Activated T-helper 2 cell treated with anti-CD3 and anti-CD28 coated beads, Interferon-gamma antibody, Interleukin-2, Interleukin-4, amounts not matched to agents 10 μg/mL and 5 μg/mL and 100 μg/mL, durations not matched to agents 14 hours and 24 hours and 36 hours (primary cell): ENCODE data around the gene SYT17. TPM values are rescaled to one million over a fixed set of nuclear protein-coding genes. Genes with fewer than 3 reads are reported as not detected.

Experiments
- DNase-seq: peaks from one replicate; pipeline ENCODE4 v3.0.0; 2021; ENCODE audit warnings: low spot score
- H3K27ac Mint-ChIP-seq: one replicate; pipeline ENCODE4 v1.8.0; 2021; ENCODE audit warnings: mixed read lengths
- H3K27me3 Mint-ChIP-seq: one replicate; pipeline ENCODE4 v1.8.0; 2021; ENCODE audit warnings: low read depth, mixed read lengths
- H3K36me3 Mint-ChIP-seq: one replicate; pipeline ENCODE4 v1.8.0; 2021; ENCODE audit warnings: low read depth, mixed read lengths
- H3K4me1 Mint-ChIP-seq: one replicate; pipeline ENCODE4 v1.8.0; 2021; ENCODE audit warnings: low read depth, mixed read lengths
- H3K4me3 Mint-ChIP-seq: one replicate; pipeline ENCODE4 v1.8.0; 2021; ENCODE audit warnings: low read depth, mild to moderate bottlenecking, moderate library complexity, mixed read lengths
- H3K9me3 Mint-ChIP-seq: one replicate; pipeline ENCODE4 v1.8.0; 2021; ENCODE audit warnings: mixed read lengths
- intact Hi-C: fragments of 100-400 bp; cut with micrococcal nuclease; formaldehyde crosslinking; loops from one replicate; pipeline ENCODE4 v1.15.1; 2023
- total RNA-seq: library from RNA; stranded (reverse); gene quantifications from 2 replicates; pipeline ENCODE4 v1.2.3, GENCODE V29; 2022

The SYT17 gene
- total RNA-seq, 1 donor from 2014 or later, result 0.57 TPM

GRCh38 chr16:19145010-19145409, 23.0 kb upstream of the SYT17 start:
- no peaks in the 10 kb centered on the region for H3K4me1 Mint-ChIP-seq
- no peak overlapping the region for H3K27ac Mint-ChIP-seq
- H3K27me3 Mint-ChIP-seq, result peaks cover 31% of the 10 kb centered on the region
- no peaks in the 10 kb centered on the region for H3K36me3 Mint-ChIP-seq
- peaks cover 8% of the 10 kb centered on the region for H3K9me3 Mint-ChIP-seq
- no peak overlapping the region for H3K4me3 Mint-ChIP-seq
- intact Hi-C loops, result no loop called here
- DNase-seq, result no peak

DNA sequence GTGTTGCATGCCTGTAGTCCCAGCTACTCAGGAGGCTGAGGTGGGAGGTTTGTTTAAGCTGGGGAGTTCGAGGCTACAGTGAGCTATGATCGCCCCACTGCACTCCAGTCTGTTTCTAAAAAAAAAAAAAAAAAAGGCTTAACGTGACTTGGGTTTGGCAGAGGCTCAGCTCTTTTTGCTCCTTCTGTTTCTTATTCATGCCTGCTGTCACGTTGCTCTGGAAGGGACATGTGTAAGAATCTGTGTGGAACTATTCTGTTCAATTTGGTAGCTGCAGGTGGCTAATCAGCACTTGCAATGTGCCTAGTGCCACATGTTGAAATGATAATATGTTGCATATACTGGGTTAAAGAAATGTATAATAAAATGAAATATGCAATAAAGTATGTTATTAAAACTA, 20.9 kb upstream of the SYT17 start:
- DNase-seq, result no peak
- Mint-ChIP-seq H3K9me3 (peaks cover 8% of the 10 kb centered on the region), H3K4me3 (no peak overlapping the region), H3K36me3 (no peaks in the 10 kb centered on the region), H3K27ac (no peak overlapping the region), H3K27me3 (peaks cover 25% of the 10 kb centered on the region), H3K4me1 (no peaks in the 10 kb centered on the region)
- intact Hi-C loops, result no loop called here

- H3K4me3 Mint-ChIP-seq, result no peak overlapping the region
- H3K9me3 Mint-ChIP-seq, result peaks cover 8% of the 10 kb centered on the region
- intact Hi-C loops, result no loop called here
- H3K27ac Mint-ChIP-seq, result no peak overlapping the region
- DNase-seq, result no peak
- no peaks in the 10 kb centered on the region for H3K4me1 Mint-ChIP-seq
- H3K27me3 Mint-ChIP-seq, result peaks cover 25% of the 10 kb centered on the region
- no peaks in the 10 kb centered on the region for H3K36me3 Mint-ChIP-seq
Observed at GRCh38 chr16:19147627-19148026, 20.4 kb upstream of the SYT17 start.

- DNase-seq, result no peak
- H3K27me3 Mint-ChIP-seq, result peaks cover 25% of the 10 kb centered on the region
- peaks cover 8% of the 10 kb centered on the region for H3K9me3 Mint-ChIP-seq
- H3K36me3 Mint-ChIP-seq, result no peaks in the 10 kb centered on the region
- H3K4me1 Mint-ChIP-seq, result no peaks in the 10 kb centered on the region
- no peak overlapping the region for H3K27ac Mint-ChIP-seq
- H3K4me3 Mint-ChIP-seq, result no peak overlapping the region
- intact Hi-C loops, result no loop called here
Observed at GRCh38 chr16:19148189-19148588, 19.9 kb upstream of the SYT17 start.

- Mint-ChIP-seq H3K4me1 (no peaks in the 10 kb centered on the region), H3K36me3 (no peaks in the 10 kb centered on the region), H3K4me3 (no peak overlapping the region), H3K27me3 (peaks cover 15% of the 10 kb centered on the region), H3K27ac (no peak overlapping the region), H3K9me3 (peaks cover 17% of the 10 kb centered on the region)
- intact Hi-C loops, result no loop called here
- no peak for DNase-seq
Observed at GRCh38 chr16:19151310-19151709, 16.7 kb upstream of the SYT17 start.

DNA sequence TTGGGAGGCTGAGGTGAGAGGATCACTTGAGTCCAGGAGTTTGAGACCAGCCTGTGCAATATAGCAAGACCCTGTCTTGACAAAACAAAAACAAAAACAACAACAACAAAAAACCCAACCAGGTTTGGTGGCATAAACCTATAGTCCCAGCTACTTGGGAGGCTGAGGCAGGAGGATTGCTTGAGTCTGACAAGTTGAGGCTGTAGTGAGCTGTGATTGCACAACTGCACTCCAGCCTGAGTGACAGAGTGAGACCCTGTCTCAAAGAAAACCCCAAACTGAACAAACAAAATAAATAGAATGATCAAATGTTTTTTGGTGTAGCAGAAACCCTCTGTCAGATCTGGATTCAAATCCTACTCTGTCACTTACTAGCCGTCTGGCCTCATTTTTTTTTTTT, 16.0 kb upstream of the SYT17 start:
- intact Hi-C loops, result no loop called here
- H3K27ac Mint-ChIP-seq, result no peak overlapping the region
- H3K36me3 Mint-ChIP-seq, result no peaks in the 10 kb centered on the region
- H3K27me3 Mint-ChIP-seq, result peaks cover 18% of the 10 kb centered on the region
- H3K4me3 Mint-ChIP-seq, result no peak overlapping the region
- peaks cover 22% of the 10 kb centered on the region for H3K9me3 Mint-ChIP-seq
- no peaks in the 10 kb centered on the region for H3K4me1 Mint-ChIP-seq
- no peak for DNase-seq

- intact Hi-C loops, result no loop called here
- no peak overlapping the region for H3K27ac Mint-ChIP-seq
- no peaks in the 10 kb centered on the region for H3K36me3 Mint-ChIP-seq
- no peaks in the 10 kb centered on the region for H3K4me1 Mint-ChIP-seq
- H3K27me3 Mint-ChIP-seq, result peaks cover 20% of the 10 kb centered on the region
- no peak overlapping the region for H3K4me3 Mint-ChIP-seq
- no peak for DNase-seq
- H3K9me3 Mint-ChIP-seq, result peaks cover 14% of the 10 kb centered on the region
Observed at GRCh38 chr16:19153876-19154275, 14.2 kb upstream of the SYT17 start.

GRCh38 chr16:19162085-19162484, 6.0 kb upstream of the SYT17 start:
- no peaks in the 10 kb centered on the region for H3K4me1 Mint-ChIP-seq
- no peak overlapping the region for H3K27ac Mint-ChIP-seq
- H3K27me3 Mint-ChIP-seq, result peaks cover 9% of the 10 kb centered on the region
- intact Hi-C loops, result no loop called here
- H3K36me3 Mint-ChIP-seq, result no peaks in the 10 kb centered on the region
- DNase-seq, result no peak
- peaks cover 5% of the 10 kb centered on the region for H3K9me3 Mint-ChIP-seq
- no peak overlapping the region for H3K4me3 Mint-ChIP-seq

DNA sequence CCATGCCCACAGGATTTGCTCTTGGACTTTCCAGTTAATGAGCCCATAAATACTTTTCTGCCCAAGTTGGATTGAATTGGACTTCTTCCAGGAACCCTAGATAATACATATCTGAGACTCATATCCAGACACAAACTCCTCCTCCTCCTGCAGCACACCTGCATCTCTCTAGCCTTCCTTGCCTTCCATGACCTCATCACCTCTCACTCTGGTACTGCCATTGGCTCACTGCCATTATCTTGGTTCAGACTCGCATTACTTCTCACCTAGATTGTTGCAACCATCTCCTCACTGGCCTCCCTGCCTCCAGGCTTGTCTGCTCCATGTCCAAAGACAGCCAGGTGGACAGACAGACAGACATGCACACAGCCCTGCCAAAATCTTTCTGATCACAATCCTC, 4.8 kb upstream of the SYT17 start:
- intact Hi-C loops, result no loop called here

GRCh38 chr16:19164285-19164684, 3.8 kb upstream of the SYT17 start:
- Mint-ChIP-seq H3K27ac (no peak overlapping the region), H3K4me3 (no peak overlapping the region), H3K4me1 (no peaks in the 10 kb centered on the region)

More for the DNA sequence above, 4.8 kb upstream of the SYT17 start:
- Mint-ChIP-seq H3K4me1 (no peaks in the 10 kb centered on the region), H3K4me3 (no peak overlapping the region), H3K27me3 (peaks cover 4% of the 10 kb centered on the region), H3K9me3 (peaks cover 5% of the 10 kb centered on the region), H3K27ac (no peak overlapping the region), H3K36me3 (no peaks in the 10 kb centered on the region)
- DNase-seq, result no peak

GRCh38 chr16:19165101-19165500, 2.9 kb upstream of the SYT17 start:
- no peak for DNase-seq
- H3K27me3 Mint-ChIP-seq, result peaks cover 13% of the 10 kb centered on the region
- H3K9me3 Mint-ChIP-seq, result peaks cover 5% of the 10 kb centered on the region
- no peaks in the 10 kb centered on the region for H3K4me1 Mint-ChIP-seq
- H3K4me3 Mint-ChIP-seq, result no peak overlapping the region
- H3K27ac Mint-ChIP-seq, result no peak overlapping the region
- intact Hi-C loops, result no loop called here
- H3K36me3 Mint-ChIP-seq, result no peaks in the 10 kb centered on the region

More at GRCh38 chr16:19164285-19164684, 3.8 kb upstream of the SYT17 start:
- no peak for DNase-seq
- H3K9me3 Mint-ChIP-seq, result peaks cover 5% of the 10 kb centered on the region
- peaks cover 5% of the 10 kb centered on the region for H3K27me3 Mint-ChIP-seq
- intact Hi-C loops, result no loop called here
- H3K36me3 Mint-ChIP-seq, result no peaks in the 10 kb centered on the region

DNA sequence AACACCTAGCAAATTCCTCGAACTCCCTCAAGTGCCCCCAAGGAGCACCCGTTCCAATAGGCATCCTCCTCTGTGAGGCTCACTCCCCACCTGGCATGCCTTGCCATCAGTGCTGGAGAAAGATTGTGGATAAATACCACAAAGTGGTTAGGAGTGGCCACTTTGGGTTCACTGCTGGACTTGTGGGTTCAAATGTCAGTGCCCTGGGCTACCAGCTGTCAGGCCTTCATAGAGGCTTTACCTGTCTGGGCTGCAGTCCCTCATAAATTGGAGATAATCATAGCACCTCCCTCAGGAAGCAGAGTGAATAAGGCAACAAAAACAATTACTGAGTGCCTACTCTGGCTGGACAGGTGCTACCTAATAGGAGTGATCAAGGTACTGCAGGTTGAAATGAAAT, 1.5 kb upstream of the SYT17 start:
- Mint-ChIP-seq H3K4me3 (no peak overlapping the region), H3K9me3 (peaks cover 5% of the 10 kb centered on the region), H3K36me3 (no peaks in the 10 kb centered on the region), H3K27ac (no peak overlapping the region), H3K4me1 (no peaks in the 10 kb centered on the region), H3K27me3 (peaks cover 17% of the 10 kb centered on the region)
- no peak for DNase-seq
- intact Hi-C loops, result loop anchor here (2.0 kb wide), 2 partner anchors 80 to 208 kb away; no protein-coding TSS in a partner anchor

GRCh38 chr16:19168371-19169081, 486 bp downstream of the SYT17 start:
- no peak for DNase-seq
- H3K27ac Mint-ChIP-seq, result no peak overlapping the region
- H3K27me3 Mint-ChIP-seq, result peaks cover 28% of the 10 kb centered on the region
- H3K4me3 Mint-ChIP-seq, result no peak overlapping the region
- intact Hi-C loops, result no loop called here
- no peaks in the 10 kb centered on the region for H3K36me3 Mint-ChIP-seq
- H3K9me3 Mint-ChIP-seq, result peaks cover under 1% of the 10 kb centered on the region
- H3K4me1 Mint-ChIP-seq, result no peaks in the 10 kb centered on the region
